Breast epithelium (tissue), 4 donors: Measurements from ENCODE around the gene TOX2. TPM values are rescaled to one million over a fixed set of nuclear protein-coding genes. Genes with fewer than 3 reads are reported as not detected.

ENCODE experiments used
- DNase-seq, 2 donors: peaks; one replicate each; pipeline ENCODE4 v3.0.0-alpha.2; 2019; ENCODE audit warnings: low spot score in 2 of 2
- H3K27ac ChIP-seq, 2 donors: fragments of 200-600 bp; sonication (generic) in 1 of 2; one replicate each; pipeline ENCODE4 v1.5.1; 2016 to 2019; ENCODE audit warnings: mild to moderate bottlenecking in 1 of 2
- H3K27me3 ChIP-seq, 2 donors: fragments of 200-600 bp; sonication (generic) in 1 of 2; one replicate each; pipeline versions ENCODE4 v1.5.1 to v1.6.0; 2017 to 2019; ENCODE audit warnings: control low read depth in 1 of 2, mild to moderate bottlenecking in 1 of 2
- H3K36me3 ChIP-seq: fragments of 200-600 bp; one replicate; pipeline ENCODE4 v1.5.1; 2019
- H3K4me1 ChIP-seq, 2 donors: fragments of 200-600 bp; sonication (generic); one replicate each; pipeline ENCODE4 v1.5.1; 2016 to 2019; ENCODE audit warnings: control low read depth in 1 of 2
- H3K4me3 ChIP-seq, 3 donors: fragments of 200-600 bp; sonication (generic); 1 replicate in 2 of 3; 2 replicates in 1 of 3; pipeline ENCODE4 v1.5.1; 2016 to 2019; ENCODE audit warnings: mild to moderate bottlenecking in 3 of 3, moderate library complexity in 2 of 3
- H3K9me3 ChIP-seq, 2 donors: fragments of 200-600 bp; sonication (generic) in 1 of 2; one replicate each; pipeline ENCODE4 v1.5.1; 2016 to 2019; ENCODE audit warnings: control low read depth in 1 of 2
- POLR2A ChIP-seq: fragments of 450-650 bp; IDR thresholded peaks from one replicate; pipeline ENCODE4 v1.6.1; 2016; ENCODE audit warnings: antibody characterized with exemption, mild to moderate bottlenecking, moderate library complexity
- POLR2AphosphoS5 ChIP-seq, 3 donors: sonication (generic); formaldehyde crosslinking; IDR thresholded peaks; one replicate each; pipeline ENCODE4 v1.6.1; 2017; ENCODE audit warnings: antibody characterized with exemption in 3 of 3
- intact Hi-C: fragments of 100-400 bp; cut with DNase I; formaldehyde crosslinking; loops from one replicate; pipeline ENCODE4 v1.15.1; 2023; ENCODE audit warnings: low total_unique reads
- total RNA-seq, 3 donors: library from RNA; depleted of rRNA; stranded (reverse); fragments of >200 nt; gene quantifications; one replicate each; pipeline ENCODE4 v1.1.0, GENCODE V29; 2016
- TF ChIP-seq, protein P1 (sequence below), 3 donors: fragments of 450-650 bp; IDR thresholded peaks; one replicate each; pipeline ENCODE4 v1.5.1; 2016 to 2017; ENCODE audit warnings: antibody characterized with exemption in 3 of 3, mild to moderate bottlenecking in 3 of 3, moderate library complexity in 3 of 3

The TOX2 gene
- total RNA-seq, 3 donors from 2014 or later = 0.44 to 7.4 (median 0.66) TPM

DNA sequence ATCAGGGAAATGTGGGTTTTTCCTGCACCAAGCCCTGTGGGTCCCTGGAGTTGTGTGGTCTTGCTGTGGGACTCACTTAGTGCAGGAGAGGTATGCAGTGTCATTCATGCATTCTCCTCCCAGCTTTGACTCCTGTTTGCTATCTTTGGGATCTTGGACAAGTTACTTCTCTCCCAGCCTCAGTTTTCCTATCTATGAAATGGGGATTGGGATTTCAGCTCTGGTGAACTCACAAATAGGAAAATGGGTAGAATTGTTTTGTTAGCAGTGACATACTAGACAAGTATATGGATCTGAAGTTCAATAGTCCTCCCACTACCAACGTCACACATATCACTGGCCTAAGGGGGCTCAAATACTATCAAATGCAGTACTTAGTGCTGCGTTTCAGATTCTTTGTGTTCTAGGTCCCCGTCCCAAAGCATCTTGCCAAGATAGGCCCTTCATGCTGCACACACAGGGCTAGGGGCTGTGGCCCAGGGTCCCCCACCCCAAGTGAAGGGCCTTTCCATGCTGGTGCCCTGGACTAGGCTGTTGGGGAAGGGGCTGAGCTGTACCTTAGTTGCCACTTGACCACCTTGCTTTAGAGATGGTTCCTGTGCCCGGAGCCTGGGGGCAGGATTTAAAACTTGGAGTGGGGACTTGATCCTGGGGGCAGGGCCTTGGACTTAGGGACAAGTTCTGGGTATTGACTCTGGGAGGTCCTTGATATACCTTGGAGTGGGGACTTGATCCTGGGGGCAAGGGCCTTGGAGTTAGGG lies 98.0 kb downstream of the TOX2 start:
- Histone ChIP-seq H3K4me1 (no peaks in the 10 kb centered on the region), H3K9me3 (no peaks in the 10 kb centered on the region), H3K4me3 (no peak overlapping the region), H3K36me3 (no peaks in the 10 kb centered on the region), H3K27me3 (peaks cover 0 to 34% of the 10 kb centered on the region in 2 donors), H3K27ac (no peak overlapping the region)
- DNase-seq = no peak
- intact Hi-C loops = loop anchor here (5.0 kb wide), 1 partner anchor 900 kb away; the partner anchor contains the start of gene PABPC1L
- TF ChIP-seq POLR2A = no peak
- no peak for TF ChIP-seq POLR2AphosphoS5 (IDR thresholded peaks at IDR 0.05)
- TF ChIP-seq, protein P1, sequence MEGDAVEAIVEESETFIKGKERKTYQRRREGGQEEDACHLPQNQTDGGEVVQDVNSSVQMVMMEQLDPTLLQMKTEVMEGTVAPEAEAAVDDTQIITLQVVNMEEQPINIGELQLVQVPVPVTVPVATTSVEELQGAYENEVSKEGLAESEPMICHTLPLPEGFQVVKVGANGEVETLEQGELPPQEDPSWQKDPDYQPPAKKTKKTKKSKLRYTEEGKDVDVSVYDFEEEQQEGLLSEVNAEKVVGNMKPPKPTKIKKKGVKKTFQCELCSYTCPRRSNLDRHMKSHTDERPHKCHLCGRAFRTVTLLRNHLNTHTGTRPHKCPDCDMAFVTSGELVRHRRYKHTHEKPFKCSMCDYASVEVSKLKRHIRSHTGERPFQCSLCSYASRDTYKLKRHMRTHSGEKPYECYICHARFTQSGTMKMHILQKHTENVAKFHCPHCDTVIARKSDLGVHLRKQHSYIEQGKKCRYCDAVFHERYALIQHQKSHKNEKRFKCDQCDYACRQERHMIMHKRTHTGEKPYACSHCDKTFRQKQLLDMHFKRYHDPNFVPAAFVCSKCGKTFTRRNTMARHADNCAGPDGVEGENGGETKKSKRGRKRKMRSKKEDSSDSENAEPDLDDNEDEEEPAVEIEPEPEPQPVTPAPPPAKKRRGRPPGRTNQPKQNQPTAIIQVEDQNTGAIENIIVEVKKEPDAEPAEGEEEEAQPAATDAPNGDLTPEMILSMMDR (IDR thresholded peaks at IDR 0.05) = no peak

DNA sequence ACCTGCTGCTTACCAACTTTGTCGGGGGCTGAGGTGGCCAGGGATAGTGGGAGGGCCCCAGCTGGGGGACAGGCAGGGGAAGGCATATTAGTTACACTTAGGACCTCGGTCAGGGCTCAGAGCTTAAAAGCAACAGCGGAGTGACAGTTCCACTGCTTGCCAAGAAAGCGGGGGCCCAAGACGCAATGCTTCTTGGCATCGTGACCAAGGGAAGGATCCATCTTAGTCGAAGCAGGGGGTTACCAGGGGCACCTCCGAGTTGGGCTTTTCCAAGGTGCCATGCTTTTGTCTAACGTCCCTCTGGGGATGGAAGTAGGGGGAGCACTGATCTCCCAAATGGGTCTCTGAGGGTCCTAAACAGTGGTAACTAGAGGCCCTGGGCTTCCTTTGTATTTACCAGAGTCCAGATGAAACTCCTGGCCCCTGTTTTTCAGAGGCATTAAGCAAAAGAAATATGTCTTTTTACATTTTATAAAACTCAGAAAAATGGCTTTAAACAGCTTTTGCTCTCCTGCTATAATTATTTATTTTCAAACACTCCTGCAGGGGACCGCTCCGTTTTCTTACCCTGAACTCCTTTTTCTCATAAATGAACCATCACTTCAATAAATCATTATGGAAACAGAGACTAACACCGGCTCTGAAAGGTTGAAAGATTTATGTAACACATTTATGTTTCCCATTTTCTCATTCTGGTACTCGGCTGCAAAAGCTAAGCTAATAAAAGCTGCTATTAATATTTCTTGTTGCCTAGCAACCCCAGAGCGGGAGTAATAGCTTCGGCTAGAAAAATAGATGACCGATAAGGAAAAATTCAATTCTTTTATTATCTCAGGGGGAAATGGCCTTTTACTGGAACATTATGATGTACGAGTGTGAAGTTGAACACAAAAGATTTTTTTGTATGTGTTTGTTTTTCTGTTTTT lies 100.4 kb downstream of the TOX2 start:
- H3K27me3 ChIP-seq = peaks cover 0 to 38% of the 10 kb centered on the region in 2 donors
- H3K4me3 ChIP-seq = no peak overlapping the region
- no peaks in the 10 kb centered on the region for H3K4me1 ChIP-seq
- H3K27ac ChIP-seq = no peak overlapping the region
- DNase-seq = no peak
- intact Hi-C loops = loop anchor here (5.0 kb wide), 1 partner anchor 897 kb away; the partner anchor contains the start of gene PABPC1L
- H3K36me3 ChIP-seq = no peaks in the 10 kb centered on the region
- H3K9me3 ChIP-seq = no peaks in the 10 kb centered on the region
- TF ChIP-seq POLR2AphosphoS5 (IDR thresholded peaks at IDR 0.05) = no peak
- TF ChIP-seq, protein P1 (IDR thresholded peaks at IDR 0.05) = no peak
- no peak for TF ChIP-seq POLR2A

DNA sequence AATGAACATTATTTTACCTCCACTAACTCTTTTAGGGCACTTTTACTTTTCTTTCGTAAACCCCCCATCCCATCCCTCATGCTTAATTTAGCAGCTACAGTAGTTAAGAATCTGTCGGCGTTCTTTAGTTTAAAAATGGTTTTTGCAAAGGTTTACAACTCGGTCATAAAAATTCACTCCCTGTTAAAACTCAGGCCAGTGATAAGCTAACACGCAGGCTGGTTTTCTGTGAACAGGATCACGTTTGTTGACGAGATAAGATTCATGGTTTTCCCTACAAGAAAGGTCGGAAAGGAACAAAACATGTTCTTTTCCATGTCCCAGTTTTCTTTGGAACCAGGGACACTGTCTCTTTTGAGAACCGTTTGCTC lies 101.1 kb downstream of the TOX2 start:
- TF ChIP-seq POLR2A (no peak), POLR2AphosphoS5 (IDR thresholded peaks at IDR 0.05) (no peak)
- TF ChIP-seq, protein P1 (IDR thresholded peaks at IDR 0.05) = no peak
- no peaks in the 10 kb centered on the region for H3K4me1 ChIP-seq

DNA sequence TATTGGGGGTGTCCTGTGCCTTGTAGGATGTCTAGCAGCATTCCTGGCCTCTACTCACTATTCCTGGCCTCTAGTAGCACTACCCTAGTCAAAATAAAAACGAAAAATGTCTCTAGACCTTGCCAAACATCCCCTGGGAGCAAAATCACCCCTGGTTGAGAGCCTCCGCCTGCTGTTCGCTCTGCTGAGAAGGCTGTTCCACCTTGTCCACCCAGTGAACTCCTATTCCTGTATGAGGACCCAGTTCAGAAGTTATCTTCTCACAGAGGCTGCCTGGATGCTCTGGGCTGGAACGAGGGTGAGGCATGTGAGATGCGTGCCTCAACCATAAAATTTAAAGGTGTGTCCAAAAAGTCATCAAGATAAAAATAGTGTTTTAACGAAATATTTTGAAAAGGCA lies 101.9 kb downstream of the TOX2 start:
- Histone ChIP-seq H3K36me3 (no peaks in the 10 kb centered on the region), H3K4me1 (no peaks in the 10 kb centered on the region), H3K4me3 (no peak overlapping the region), H3K9me3 (no peaks in the 10 kb centered on the region), H3K27ac (no peak overlapping the region), H3K27me3 (peaks cover 0 to 38% of the 10 kb centered on the region in 2 donors)
- TF ChIP-seq POLR2AphosphoS5 (IDR thresholded peaks at IDR 0.05) (no peak), POLR2A (no peak)
- TF ChIP-seq, protein P1 (IDR thresholded peaks at IDR 0.05) = no peak
- intact Hi-C loops = no loop called here
- no peak for DNase-seq

More for the DNA sequence above, 101.1 kb downstream of the TOX2 start:
- Histone ChIP-seq H3K4me3 (no peak overlapping the region), H3K9me3 (no peaks in the 10 kb centered on the region), H3K27ac (no peak overlapping the region), H3K27me3 (peaks cover 0 to 38% of the 10 kb centered on the region in 2 donors), H3K36me3 (no peaks in the 10 kb centered on the region)
- intact Hi-C loops = no loop called here
- no peak for DNase-seq
